GM21528 (cell line): ENCODE results near the gene OR6B3.
"Not testable (repeated sequence)": the region's sequence is repeated elsewhere in the genome, so short reads cannot be mapped to it uniquely, and the experiment has no call there.

Experiments used
- ATAC-seq: cut with Tn5 transposase; IDR thresholded peaks from one replicate; pipeline ENCODE4 v1.9.1; 2021; ENCODE audit warnings: mild to moderate bottlenecking, moderate library complexity; ENCODE audit not compliant: unreplicated experiment, low FRiP score

OR6B3 gene

DNA sequence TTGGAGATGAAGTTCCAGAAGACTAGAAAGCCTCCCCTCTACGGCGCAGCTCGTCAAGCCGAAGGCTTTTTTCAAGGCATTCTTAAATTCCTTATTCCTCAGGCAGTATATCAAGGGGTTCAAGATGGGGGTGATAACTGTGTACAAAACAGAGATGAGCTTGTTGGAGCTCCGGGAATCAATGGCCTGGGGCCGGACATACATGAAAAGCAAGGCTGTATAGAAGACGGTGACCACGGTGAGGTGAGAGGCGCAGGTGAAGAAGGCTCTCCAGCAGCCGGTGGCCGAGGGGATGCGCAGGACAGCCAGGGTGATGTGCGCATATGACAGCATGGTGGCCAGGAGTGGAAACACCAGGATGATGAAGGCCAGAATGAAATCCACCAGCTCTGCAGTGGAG lies 8.2 kb downstream of the OR6B3 start:
- no peak for ATAC-seq

DNA sequence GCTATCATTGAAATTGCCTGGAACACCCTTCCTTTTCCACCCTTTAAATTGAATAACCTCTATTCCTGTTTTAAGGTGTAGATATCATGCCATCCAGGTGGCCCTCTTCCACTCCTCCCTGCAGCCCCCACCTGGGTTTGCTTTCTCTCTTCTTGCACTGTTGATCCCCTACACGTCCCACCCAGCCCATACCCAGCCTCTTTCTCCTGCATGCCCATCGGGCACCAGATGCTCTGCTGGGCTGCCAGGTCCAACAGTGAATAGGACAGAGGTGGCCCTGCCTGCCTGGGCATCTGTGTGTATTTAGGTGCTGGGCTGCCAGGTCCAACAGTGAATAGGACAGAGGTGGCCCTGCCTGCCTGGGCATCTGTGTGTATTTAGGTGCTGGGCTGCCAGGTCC lies 9.2 kb downstream of the OR6B3 start:
- ATAC-seq, result not testable (repeated sequence)

DNA sequence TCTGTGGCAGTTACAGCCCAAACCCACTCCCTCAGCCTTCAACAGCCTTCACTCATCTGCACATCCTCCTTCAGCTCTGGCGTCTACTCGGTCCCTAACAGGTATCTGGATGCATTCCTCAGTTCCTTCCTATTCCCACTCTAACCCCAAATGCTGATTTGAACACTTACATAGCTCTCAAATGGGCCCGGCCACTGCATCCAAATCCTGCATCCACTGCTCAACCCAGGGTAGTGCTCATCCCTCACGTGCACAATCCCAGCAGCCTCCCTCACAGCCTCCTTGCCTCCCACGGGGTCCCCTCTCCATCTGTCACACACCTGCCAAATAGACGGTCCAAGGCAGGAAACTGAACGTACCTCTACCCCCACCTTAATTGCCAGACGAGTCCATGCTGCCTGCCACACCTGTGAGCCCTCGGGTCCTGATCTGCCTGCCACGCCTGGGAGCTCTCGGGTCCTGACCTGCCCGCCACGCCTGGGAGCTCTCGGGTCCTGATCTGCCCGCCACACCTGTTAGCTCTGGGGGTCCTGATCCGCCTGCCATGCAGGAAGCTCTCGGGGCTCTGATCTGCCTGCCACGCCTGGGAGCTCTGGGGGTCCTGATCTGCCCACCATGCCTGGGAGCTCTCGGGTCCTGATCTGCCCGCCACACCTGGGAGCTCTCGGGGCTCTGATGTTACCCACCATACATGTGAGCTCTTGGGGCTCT lies 9.9 kb downstream of the OR6B3 start:
- no peak for ATAC-seq

DNA sequence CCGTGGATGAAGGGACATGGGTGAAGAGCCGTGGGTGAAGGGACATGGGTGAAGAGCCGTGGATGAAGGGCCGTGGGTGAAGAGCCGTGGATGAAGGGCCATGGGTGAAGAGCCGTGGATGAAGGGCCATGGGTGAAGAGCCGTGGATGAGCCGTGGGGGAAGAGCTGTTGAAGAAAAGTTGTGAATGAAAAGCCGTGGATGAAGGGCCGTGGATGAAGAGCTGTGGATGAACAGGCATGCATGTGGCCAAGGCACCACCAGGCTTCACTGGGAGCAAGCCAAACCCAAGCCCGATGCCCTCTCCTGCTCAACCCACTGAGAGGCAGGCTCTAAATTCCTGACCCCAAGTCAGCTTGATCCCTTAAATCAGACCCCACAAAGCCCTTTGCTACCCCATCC lies 10.6 kb downstream of the OR6B3 start:
- no peak for ATAC-seq

DNA sequence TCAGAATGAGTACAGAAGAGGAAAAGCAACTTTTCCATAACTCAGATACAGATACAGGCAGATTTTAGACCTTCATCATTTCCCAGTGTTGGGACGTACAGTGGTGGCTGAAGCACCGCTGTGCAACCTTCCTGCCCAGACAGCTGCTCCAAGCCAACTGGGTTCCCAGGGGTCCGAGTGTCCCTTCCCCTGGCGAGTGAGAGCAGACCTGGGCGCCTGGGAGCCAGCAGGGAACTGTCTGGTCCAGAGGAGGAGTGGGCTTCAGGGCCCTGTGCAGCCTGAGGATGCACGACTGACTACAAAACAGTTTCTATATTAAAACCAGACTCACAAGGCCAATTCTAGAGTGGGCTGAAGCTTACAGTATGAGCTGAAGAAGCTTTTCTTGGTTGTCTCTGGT lies 12.0 kb downstream of the OR6B3 start:
- ATAC-seq, result no peak

DNA sequence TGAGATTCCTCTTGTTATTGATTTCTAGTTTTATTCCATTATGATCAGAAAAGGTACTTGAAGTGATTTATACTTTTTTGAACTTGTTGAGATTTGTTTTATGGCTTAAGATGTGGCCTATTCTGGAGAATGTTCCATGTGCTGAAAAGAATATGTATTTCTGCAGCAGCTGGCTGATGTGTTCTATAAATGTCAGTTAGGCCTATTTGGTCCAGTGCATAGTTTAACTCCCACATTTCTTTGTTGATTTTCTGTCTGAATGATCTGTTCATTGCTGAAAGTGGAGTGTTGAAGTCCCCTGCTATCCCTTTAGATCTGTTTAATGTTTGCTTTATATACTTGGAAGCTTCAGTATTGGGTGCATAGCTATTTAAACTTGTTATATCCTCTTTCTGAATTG lies 16.0 kb downstream of the OR6B3 start:
- ATAC-seq, result no peak

DNA sequence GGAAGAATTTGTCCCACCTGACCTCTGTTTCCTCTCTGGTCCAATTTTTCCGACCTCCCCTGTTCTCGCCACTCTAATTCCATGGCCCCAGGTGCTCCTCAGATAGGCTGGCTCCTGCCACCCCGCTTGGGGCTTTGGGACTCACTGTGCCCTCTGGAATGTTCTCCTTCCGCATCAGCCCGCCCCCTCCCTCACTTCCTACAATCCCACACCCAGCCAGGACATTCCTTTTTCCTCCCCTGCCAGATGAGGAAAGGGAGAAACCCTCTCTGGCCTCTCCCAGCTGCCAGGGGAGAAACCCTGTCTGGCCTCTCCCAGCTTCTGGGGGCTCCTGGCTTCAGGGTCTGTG lies 20.0 kb downstream of the OR6B3 start:
- no peak for ATAC-seq

DNA sequence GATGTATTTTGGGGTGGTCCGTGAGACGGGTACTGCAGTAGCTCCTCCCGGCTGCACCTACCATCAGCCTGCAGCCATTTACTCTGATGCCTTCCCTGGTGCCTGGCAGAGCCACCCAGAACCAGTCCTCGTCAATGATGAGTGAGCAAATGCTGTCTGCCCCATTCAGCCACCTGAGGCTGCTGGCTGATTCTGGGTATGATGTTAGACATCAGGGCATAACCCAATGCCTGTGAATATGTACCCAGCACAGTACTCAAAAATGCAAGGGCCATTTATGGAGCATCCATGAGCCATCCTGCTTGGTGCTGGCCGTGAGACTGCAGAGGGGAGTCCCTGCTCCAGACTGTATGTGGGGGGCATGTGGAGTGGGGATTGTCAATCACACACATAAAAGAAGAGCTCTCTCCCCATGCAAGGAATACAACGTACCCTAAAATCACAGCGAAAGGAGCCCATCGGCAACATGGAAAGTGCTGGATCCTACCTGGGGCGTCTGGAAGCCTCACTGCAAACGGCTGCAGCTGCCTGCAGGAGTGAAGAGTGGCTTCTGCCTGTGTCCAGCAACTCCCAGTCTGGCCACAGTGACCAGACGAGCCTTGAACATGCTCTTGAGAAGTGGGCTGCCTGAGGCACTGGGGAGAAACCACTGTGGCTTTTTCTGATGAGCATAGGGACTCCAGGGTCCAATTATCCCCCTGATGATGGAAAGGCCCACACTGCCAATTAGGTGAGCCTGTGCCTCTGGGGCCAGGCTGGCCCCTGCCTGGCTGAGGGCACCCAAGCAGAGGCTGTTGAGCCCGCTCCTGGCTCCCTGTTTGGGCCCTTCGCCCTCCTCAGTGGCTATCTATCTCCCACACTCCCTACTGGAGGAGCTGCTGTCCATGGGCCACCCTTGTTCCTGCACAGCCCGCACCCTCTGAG lies 20.7 kb downstream of the OR6B3 start:
- ATAC-seq, result no peak

DNA sequence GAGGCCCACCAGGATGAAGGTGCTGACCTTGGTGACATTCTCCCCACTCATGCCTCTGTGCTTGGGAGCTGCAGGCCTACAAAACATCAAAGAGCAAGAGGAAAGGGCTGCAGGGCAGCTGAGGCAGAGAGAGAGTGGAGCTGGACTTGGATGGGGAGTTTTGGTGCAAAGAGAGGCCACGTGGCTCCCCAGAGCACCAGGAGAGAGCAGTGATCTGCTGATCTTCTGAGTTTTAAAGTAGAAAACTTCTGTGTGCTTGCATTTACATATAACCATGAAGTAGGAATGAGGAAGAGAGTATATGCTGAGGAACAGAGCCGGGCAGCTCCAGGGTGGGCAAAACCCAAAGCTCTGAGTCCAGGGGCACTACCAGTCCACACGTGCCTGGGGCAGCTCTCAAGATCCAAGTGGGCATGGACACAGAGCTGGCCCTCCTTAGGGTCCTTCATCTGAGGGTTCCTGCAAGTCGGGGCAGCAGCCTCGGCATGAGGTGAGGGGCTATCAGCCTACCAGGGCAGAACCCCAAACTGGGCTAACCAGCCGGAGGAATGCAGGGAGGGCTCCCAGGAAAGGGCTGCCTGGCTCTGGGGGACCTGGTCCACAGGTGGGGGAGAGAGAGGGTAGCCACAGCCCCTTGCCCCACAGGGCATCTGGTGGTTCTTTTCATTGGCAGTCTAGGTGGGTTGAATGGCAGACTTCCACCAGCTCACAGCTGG lies 22.8 kb downstream of the OR6B3 start, which contains the start of gene OR6B2:
Gene OR6B2 (minus strand): TSS at position 51 of the 716 bp plus-strand sequence. CDS start 0 bp downstream, at position 51.
- no peak for ATAC-seq

DNA sequence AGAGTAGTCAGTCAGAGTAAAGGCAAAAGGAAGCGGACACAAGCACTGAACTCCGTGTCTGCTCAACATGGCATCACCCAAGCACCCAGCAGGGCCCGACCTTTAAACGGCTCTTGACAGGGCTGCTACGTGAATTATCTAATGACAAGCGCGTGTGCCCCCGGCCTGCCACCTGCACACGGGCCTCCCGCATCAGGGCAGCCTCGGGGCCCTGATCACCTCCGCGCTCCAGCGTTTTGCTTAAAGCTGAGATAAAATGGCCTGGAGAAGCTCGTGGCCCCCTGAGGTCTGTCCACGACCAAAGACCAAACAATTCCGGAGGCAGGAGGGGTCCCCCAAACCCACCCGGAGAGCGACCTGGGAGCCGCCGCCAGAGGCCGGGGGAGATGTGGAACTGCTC lies 28.6 kb downstream of the OR6B3 start:
- peak; percentile 23 for ATAC-seq

DNA sequence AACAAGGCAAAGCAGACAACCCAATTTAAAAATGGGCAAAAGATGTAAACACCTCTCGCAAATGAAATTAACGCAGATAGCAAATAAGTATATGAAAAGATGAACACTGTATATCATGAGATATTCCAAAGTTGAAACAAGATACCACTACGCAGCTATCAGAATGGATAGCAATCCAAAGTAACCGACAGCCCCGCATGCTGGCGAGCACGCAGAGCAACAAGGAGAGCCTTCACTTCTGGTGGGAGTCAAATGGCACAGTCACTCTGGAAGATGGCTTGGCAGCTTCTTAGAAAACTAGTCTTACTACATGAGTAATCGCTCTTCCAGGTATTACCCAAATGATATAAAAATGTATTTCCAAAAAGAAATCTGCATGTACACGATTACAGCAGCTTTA lies 29.5 kb downstream of the OR6B3 start:
- no peak for ATAC-seq

DNA sequence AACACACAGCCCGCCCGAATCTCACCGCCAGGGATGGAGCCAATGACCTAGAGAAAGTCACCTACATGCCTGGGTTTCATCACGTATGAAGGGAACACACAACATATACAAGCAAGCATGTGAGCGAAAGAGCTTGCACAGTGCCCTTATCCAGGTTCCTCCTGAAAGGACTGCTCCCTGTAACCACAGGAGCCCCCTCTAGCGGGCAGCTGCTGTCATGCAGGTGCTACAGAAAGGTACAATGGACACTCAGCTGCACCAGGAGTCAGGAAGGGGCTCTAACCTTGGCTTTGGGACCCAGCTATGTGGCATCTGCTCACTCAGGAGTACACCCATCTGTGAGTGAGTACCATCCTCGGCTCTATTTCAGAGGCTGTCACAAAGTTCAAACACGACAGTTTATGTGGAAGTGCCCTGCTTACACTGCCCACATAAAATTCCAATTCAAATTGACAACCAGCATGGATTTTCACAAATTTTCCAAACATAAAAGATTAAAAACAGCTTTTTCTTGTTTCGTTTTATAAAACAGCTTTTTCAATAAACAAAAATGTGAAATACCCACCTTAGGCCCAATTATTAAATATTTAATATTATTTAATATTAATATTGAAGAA lies 31.7 kb downstream of the OR6B3 start:
- no peak for ATAC-seq

DNA sequence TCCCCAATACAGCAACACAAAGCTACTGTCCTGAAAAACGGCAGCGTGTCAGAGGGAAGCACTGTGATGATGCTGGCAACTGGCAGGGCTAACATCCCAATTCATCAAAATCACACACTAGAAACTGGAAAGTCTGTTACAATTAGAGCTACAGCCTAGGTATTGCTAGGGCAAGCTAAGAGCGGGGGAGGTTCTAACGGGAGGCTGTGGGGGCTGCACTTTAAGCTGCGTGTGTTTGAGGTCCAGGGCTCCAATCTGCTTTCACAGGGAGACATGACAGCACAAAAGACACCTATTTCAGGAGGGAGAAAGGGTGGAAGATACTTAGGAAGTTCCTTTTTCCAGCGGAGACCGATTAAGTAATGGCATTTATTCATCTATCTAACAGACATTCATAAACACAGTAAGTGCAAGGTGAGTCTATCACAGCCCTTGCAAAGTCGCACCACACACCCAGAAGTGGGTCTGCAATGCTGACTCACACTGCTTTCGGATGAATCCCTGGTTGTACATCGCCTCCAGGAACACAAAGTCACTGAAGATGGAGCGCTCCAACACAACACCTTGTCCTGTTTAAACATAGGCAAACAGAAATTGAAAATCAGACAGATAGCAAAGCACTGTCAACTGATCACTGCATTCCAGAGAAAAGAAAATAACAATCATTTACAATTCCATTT lies 35.1 kb downstream of the OR6B3 start:
- ATAC-seq, result no peak

DNA sequence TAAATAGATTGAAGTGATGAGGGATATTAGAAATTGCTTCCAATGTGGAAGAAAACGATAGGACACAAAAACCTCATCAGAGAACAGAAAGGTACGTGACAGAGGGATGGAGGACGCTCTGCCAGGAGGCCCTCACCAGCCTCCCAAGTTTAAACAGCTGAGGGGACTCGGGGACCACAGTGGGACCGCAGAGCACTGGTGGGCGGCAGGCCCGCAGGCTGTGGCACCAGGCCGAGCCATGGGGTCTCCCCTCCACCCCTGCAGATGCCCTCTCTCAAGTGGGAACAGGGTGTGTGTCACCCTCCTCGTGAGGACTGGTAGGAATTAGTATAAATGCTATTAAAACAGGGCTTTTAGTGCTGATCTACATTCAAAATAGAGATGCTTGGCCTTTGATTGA lies 39.0 kb downstream of the OR6B3 start:
- ATAC-seq, result no peak

DNA sequence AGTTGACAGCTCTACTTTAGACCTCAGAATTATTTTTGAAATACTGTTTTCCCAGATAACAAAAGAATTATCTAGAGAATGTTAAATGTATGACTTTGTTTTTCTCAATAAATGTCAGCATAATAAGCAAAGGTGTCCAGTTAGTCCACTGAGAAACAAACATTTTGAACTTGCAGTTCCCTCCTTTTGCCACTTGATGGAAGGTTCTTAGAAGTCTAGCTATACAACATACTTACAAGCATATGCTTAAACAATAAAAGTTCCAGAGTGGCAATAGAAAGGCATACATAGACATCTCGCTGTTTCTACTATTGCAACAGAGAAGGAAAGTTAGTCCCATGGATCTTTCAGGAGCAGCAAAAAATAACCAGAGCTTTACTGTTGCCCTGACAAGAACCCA lies 40.0 kb downstream of the OR6B3 start:
- ATAC-seq, result no peak

DNA sequence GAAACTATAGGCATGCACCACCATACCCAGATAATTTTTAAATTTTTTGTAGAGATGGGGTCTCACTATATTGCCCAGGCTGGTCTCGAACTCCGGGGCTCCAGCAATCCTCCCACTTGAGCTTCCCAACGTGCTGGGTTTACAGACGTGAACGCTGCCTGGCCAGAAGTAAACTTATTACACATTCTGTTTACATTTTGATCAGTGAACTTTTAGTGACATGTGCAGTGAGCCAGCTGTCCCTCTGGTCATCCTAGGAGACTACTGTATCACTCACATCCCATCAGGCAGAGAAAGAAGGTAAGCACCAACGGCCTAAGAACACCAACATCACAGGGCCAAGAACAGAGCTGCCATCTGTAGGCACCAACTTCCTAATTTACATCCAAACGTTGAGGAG lies 50.3 kb downstream of the OR6B3 start:
- ATAC-seq, result no peak

DNA sequence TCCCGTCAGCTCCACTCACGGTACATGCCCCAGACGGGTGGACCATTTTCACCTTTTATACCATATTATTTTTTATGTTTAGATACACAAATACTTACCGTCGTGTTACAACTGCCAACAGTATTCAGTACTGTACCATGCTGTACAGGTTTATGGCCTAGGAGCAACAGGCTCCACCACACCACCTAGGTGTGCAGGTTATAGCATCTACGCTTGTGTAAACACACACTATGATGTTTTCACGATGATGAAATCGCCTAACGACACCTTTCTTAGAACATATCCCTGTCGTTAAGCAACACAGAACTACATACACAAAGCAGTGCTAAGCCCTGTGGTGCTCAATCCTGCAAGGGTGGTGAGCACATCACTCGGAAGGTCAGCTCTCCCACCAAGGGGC lies 52.6 kb downstream of the OR6B3 start:
- ATAC-seq, result no peak

DNA sequence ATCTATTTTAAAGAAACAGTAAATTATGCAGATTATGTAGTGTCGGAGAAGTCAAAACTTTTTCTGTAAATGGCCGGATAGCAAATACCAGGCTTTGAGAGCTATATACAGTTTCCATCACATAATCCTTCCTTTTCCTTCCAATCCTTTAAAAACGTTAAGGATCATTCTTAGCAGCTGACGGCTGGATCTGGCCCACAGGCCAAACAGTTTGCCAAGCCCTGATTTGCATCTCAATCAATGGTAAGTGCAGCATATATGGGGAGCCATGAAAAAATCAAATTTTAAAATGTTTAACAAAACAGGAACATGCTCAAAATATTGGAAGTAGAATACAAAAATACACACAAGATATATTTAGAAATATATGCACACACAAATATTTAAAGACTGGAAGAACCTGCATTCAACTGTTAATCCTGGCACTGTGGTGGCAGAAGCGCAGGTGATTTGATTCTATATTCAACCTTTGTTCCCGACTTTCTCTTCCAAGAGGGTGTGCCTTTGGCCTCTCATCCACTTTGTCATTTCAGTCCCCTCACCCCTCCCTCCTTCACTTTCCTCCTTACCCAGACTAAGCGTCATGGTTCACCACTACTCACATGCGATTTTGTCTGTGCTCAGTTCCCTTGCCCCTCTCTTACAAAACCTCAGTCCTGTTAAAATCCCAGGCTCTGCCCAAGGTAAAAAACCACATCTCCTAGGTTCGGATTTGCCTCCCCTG lies 55.5 kb downstream of the OR6B3 start:
- ATAC-seq, result no peak
